Suprapubic skin (tissue), 4 donors: ENCODE measurements around the gene MYO10. TPM values are rescaled to one million over a fixed set of nuclear protein-coding genes. Genes with fewer than 3 reads are reported as not detected.

Source experiments
- DNase-seq, 2 donors: peaks; one replicate each; pipeline ENCODE4 v3.0.0-alpha.2; 2019; ENCODE audit warnings: low spot score in 2 of 2
- H3K27ac ChIP-seq: fragments of 200-600 bp; sonication (generic); one replicate; pipeline ENCODE4 v1.5.1; 2019
- H3K27me3 ChIP-seq: fragments of 200-600 bp; sonication (generic); one replicate; pipeline ENCODE4 v1.5.1; 2019
- H3K36me3 ChIP-seq: fragments of 200-600 bp; sonication (generic); one replicate; pipeline ENCODE4 v1.5.1; 2019
- H3K4me1 ChIP-seq: fragments of 200-600 bp; sonication (generic); one replicate; pipeline ENCODE4 v1.5.1; 2019
- H3K4me3 ChIP-seq: fragments of 200-600 bp; sonication (generic); one replicate; pipeline ENCODE4 v1.5.1; 2019; ENCODE audit warnings: mild to moderate bottlenecking
- H3K9me3 ChIP-seq: fragments of 200-600 bp; sonication (generic); one replicate; pipeline ENCODE4 v1.5.1; 2019
- EP300 ChIP-seq: sonication (generic); formaldehyde crosslinking; IDR thresholded peaks from one replicate; pipeline ENCODE4 v1.6.1; 2017; ENCODE audit warnings: antibody characterized with exemption
- POLR2A ChIP-seq, 2 donors: fragments of 450-650 bp; IDR thresholded peaks; one replicate each; pipeline ENCODE4 v1.6.1; 2017; ENCODE audit warnings: antibody characterized with exemption in 2 of 2, mild to moderate bottlenecking in 2 of 2, moderate library complexity in 2 of 2
- POLR2AphosphoS5 ChIP-seq, 3 donors: sonication (generic); formaldehyde crosslinking; IDR thresholded peaks; one replicate each; pipeline ENCODE4 v1.6.1; 2017; ENCODE audit warnings: antibody characterized with exemption in 3 of 3
- WGBS: methylation state at CpG from one replicate; pipeline ENCODE4 v1.1.5; 2018; 5-methylcytosine and 5-hydroxymethylcytosine counted together
- total RNA-seq, 4 donors: library from RNA; depleted of rRNA; stranded (reverse); fragments of >200 nt; gene quantifications; one replicate each; pipeline ENCODE4 v1.1.0, GENCODE V29; 2016
- TF ChIP-seq, protein P1 (sequence below), 2 donors: fragments of 200-600 bp in 1 of 2; fragments of 450-650 bp in 1 of 2; sonication (generic) in 1 of 2; IDR thresholded peaks; one replicate each; pipeline ENCODE4 v1.5.1; 2016 to 2019; ENCODE audit warnings: antibody characterized with exemption in 2 of 2, mild to moderate bottlenecking in 1 of 2, moderate library complexity in 1 of 2

Gene MYO10
- total RNA-seq, 4 donors from 2014 or later: 37.7 to 109 (median 64.6) TPM

DNA sequence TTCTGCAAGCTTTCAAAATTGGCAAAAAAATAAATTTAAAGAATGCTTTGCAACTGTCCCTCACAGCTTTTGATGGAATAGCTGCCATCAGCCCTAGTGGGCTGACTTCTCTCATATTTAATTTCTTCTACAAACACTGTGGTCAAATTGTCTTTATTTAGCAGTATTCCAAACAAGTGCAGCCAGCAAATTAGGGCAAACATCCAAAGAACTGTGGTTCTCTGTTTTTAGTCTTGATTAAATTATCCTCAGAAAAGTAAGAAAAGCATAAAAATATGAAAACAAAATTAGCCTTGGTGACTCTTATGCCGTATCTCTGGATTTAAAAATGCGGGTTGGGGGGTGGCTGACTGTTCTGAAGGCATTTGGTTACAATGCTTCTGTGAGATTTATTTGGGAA lies 223.5 kb downstream of the MYO10 start:
- peaks cover 29% of the 10 kb centered on the region for H3K36me3 ChIP-seq
- H3K27me3 ChIP-seq: no peaks in the 10 kb centered on the region
- no peak overlapping the region for H3K4me3 ChIP-seq
- no peak overlapping the region for H3K27ac ChIP-seq
- TF ChIP-seq POLR2AphosphoS5 (IDR thresholded peaks at IDR 0.05): no peak
- no peak for TF ChIP-seq POLR2A (IDR thresholded peaks at IDR 0.05)
- TF ChIP-seq, protein P1, sequence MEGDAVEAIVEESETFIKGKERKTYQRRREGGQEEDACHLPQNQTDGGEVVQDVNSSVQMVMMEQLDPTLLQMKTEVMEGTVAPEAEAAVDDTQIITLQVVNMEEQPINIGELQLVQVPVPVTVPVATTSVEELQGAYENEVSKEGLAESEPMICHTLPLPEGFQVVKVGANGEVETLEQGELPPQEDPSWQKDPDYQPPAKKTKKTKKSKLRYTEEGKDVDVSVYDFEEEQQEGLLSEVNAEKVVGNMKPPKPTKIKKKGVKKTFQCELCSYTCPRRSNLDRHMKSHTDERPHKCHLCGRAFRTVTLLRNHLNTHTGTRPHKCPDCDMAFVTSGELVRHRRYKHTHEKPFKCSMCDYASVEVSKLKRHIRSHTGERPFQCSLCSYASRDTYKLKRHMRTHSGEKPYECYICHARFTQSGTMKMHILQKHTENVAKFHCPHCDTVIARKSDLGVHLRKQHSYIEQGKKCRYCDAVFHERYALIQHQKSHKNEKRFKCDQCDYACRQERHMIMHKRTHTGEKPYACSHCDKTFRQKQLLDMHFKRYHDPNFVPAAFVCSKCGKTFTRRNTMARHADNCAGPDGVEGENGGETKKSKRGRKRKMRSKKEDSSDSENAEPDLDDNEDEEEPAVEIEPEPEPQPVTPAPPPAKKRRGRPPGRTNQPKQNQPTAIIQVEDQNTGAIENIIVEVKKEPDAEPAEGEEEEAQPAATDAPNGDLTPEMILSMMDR (IDR thresholded peaks at IDR 0.05): no peak
- no peak for TF ChIP-seq EP300
- DNase-seq: no peak
- no peaks in the 10 kb centered on the region for H3K4me1 ChIP-seq
- 56% methylated on average over 2 of the region's 2 CpGs for WGBS
- no peaks in the 10 kb centered on the region for H3K9me3 ChIP-seq

DNA sequence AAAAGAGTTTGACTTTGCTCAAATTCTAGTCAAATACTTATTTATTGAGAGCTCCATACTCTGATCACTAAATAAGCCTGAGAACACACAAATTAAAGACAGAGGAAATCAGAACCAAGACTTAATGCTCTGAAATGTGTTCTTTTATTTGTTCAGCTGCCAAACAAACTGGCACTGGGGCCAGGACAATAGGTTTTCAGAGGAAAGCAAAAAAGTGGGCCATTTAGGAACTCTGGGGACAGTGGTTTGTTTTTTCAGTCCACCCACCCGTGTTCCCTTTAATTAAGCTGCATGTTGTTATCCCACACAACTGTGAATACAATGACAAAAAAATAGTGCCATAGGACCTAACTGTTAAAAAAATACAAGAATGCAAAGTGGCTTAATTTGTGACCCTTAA lies 223.9 kb downstream of the MYO10 start:
- TF ChIP-seq POLR2AphosphoS5 (IDR thresholded peaks at IDR 0.05) (no peak), POLR2A (IDR thresholded peaks at IDR 0.05) (no peak), EP300 (no peak)
- TF ChIP-seq, protein P1 (IDR thresholded peaks at IDR 0.05): no peak
- 53% methylated on average over 1 of the region's 1 CpG for WGBS
- no peaks in the 10 kb centered on the region for H3K4me1 ChIP-seq
- H3K27me3 ChIP-seq: no peaks in the 10 kb centered on the region
- peaks cover 34% of the 10 kb centered on the region for H3K36me3 ChIP-seq
- H3K9me3 ChIP-seq: no peaks in the 10 kb centered on the region
- H3K27ac ChIP-seq: no peak overlapping the region
- no peak for DNase-seq
- H3K4me3 ChIP-seq: no peak overlapping the region

DNA sequence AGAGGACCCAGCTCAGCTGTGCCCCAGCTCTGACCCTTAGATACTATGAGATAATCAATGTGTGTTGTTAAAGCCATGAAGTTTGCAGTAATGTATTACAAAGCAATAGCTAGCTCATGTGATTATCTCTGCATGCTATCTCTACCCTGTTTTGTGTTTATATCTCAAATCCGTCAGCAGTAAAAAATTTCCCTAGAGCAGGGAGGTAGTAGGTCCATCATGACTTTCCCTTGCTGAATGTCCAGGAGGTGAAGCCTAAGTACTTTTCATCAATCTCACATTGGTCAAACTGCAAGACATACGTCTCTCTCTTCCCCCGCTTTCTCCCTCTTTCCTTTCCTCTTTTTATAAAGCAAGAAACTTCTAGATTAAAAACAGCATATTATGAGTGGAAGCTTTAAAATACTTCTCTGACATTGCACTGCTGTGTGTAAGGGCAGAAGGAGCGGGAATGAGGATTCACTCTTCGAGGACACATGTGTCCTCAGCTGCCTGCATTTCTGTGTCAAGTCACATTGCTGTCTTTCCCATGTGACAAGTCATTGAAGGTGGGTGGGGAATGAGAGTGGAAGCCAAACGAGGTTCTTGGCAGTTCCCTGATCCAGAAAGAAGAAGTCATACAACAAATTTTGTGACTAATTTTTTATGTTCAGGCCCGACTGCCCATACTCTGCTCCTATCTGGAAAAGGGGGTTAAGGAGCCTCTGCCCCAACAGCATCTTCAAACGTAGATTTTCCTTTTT lies 226.2 kb downstream of the MYO10 start:
- no peak overlapping the region for H3K4me3 ChIP-seq
- H3K4me1 ChIP-seq: no peaks in the 10 kb centered on the region
- peaks cover 47% of the 10 kb centered on the region for H3K36me3 ChIP-seq
- no peak overlapping the region for H3K27ac ChIP-seq
- TF ChIP-seq, protein P1 (IDR thresholded peaks at IDR 0.05): no peak
- TF ChIP-seq POLR2AphosphoS5 (IDR thresholded peaks at IDR 0.05): no peak
- TF ChIP-seq POLR2A (IDR thresholded peaks at IDR 0.05): no peak
- no peak for DNase-seq
- H3K27me3 ChIP-seq: no peaks in the 10 kb centered on the region
- H3K9me3 ChIP-seq: no peaks in the 10 kb centered on the region
- 70% methylated on average over 8 of the region's 8 CpGs for WGBS

DNA sequence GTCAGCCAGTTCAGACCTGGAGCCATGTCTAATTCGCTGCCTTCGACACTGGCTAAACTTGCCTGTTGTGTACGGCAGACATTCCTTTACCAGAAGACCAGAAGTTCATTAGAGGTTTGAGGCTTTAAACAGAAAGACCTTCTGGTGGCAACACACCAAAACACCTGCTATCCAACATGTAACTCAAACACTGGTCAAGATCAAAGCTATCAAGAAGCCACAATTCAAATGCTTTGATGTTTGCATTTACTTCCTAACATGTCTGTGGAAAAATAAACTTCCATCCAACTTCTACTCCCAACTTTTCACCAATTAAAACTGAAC lies 228.3 kb downstream of the MYO10 start:
- Histone ChIP-seq H3K36me3 (peaks cover 64% of the 10 kb centered on the region), H3K27me3 (no peaks in the 10 kb centered on the region), H3K4me3 (no peak overlapping the region), H3K9me3 (no peaks in the 10 kb centered on the region), H3K4me1 (no peaks in the 10 kb centered on the region), H3K27ac (no peak overlapping the region)
- TF ChIP-seq POLR2AphosphoS5 (IDR thresholded peaks at IDR 0.05): no peak
- TF ChIP-seq POLR2A (IDR thresholded peaks at IDR 0.05): no peak
- TF ChIP-seq, protein P1 (IDR thresholded peaks at IDR 0.05): no peak
- TF ChIP-seq EP300: no peak
- 100% methylated on average over 3 of the region's 3 CpGs for WGBS
- DNase-seq: no peak

DNA sequence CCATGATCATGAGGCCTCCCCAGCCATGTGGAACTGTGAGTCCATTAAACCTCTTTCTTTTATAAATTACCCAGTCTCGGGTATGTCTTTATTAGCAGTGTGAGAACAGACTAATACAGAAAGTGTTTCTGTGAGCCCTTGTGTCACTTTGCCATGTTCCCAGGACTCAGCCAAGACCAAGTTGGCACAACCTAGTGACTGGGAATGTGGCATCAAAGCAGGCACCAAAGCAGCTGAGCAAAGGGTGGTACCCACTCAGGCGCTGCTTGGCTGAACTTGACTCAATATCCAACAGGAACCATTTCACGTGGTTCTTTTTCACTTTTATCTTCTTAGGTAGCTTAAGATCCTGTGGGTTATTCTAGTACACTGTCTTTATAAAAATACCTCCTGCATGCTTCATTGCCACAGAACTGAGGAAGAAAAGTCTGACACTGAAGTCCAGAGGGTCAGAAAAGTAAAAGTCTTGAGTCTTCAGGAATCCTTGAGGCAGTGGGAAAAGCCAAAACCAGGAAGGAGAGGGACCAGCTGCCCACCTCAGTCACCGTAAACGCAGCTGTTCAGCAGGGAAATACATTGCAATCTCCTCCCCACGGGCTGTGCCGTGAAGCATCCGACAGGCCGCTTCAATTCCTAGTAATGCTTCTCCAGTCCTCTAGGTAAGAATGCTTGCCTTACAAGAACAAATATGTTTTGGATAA lies 228.8 kb downstream of the MYO10 start:
- Histone ChIP-seq H3K27ac (no peak overlapping the region), H3K9me3 (no peaks in the 10 kb centered on the region), H3K4me3 (no peak overlapping the region), H3K27me3 (no peaks in the 10 kb centered on the region), H3K36me3 (peaks cover 70% of the 10 kb centered on the region), H3K4me1 (no peaks in the 10 kb centered on the region)
- TF ChIP-seq POLR2AphosphoS5 (IDR thresholded peaks at IDR 0.05) (no peak), EP300 (no peak), POLR2A (IDR thresholded peaks at IDR 0.05) (no peak)
- TF ChIP-seq, protein P1 (IDR thresholded peaks at IDR 0.05): no peak
- no peak for DNase-seq
- 94% methylated on average over 9 of the region's 9 CpGs for WGBS
